Heart left ventricle (tissue), 16 donors: ENCODE results near the gene FBXO44. TPM values are rescaled to one million over a fixed set of nuclear protein-coding genes. Genes with fewer than 3 reads are reported as not detected.

Experiments
- ATAC-seq, 4 donors: fragments of 200-7000 bp; cut with Tn5 transposase; one replicate each; pipeline ENCODE4 v1.9.1; 2020 to 2022; ENCODE audit warnings: moderate library complexity in 4 of 4, mild to moderate bottlenecking in 3 of 4, moderate number of reproducible peaks in 1 of 4
- DNase-seq, 5 donors: peaks; one replicate each; pipeline ENCODE4 v3.0.0-alpha.2; 2020
- H3K27ac ChIP-seq, 12 donors: fragments of 200-600 bp; sonication (generic) in 4 of 12; one replicate each; pipeline versions ENCODE4 v1.5.0 to v1.8.0; 2016 to 2022; ENCODE audit warnings: mild to moderate bottlenecking in 2 of 12
- H3K27me3 ChIP-seq, 9 donors: fragments of 200-600 bp; sonication (generic) in 2 of 9; one replicate each; pipeline versions ENCODE4 v1.5.1 to v1.8.0; 2016 to 2022; ENCODE audit warnings: mild to moderate bottlenecking in 3 of 9
- H3K36me3 ChIP-seq, 9 donors: fragments of 200-600 bp; sonication (generic) in 2 of 9; one replicate each; pipeline versions ENCODE4 v1.5.0 to v1.8.0; 2018 to 2022; ENCODE audit warnings: mild to moderate bottlenecking in 2 of 9
- H3K4me1 ChIP-seq, 12 donors: fragments of 200-600 bp; sonication (generic) in 4 of 12; one replicate each; pipeline versions ENCODE4 v1.5.0 to v1.8.0; 2016 to 2022; ENCODE audit warnings: mild to moderate bottlenecking in 3 of 12
- H3K4me3 ChIP-seq, 12 donors: fragments of 200-600 bp; sonication (generic) in 4 of 12; one replicate each; pipeline versions ENCODE4 v1.5.0 to v1.8.0; 2017 to 2022; ENCODE audit warnings: mild to moderate bottlenecking in 9 of 12, moderate library complexity in 4 of 12
- H3K9me3 ChIP-seq, 12 donors: fragments of 200-600 bp; sonication (generic) in 4 of 12; one replicate each; pipeline versions ENCODE4 v1.5.0 to v1.8.0; 2016 to 2022; ENCODE audit warnings: mild to moderate bottlenecking in 1 of 12
- CTCF ChIP-seq, 12 donors: fragments of 200-600 bp; sonication (generic) in 4 of 12; IDR thresholded peaks; one replicate each; pipeline versions ENCODE4 v1.5.0 to v1.8.0; 2018 to 2022; ENCODE audit warnings: antibody characterized with exemption in 12 of 12, mild to moderate bottlenecking in 5 of 12
- POLR2A ChIP-seq, 2 donors: fragments of 450-650 bp; IDR thresholded peaks; one replicate each; pipeline ENCODE4 v1.6.1; 2017; ENCODE audit warnings: antibody characterized with exemption in 2 of 2, mild to moderate bottlenecking in 2 of 2, moderate library complexity in 2 of 2
- WGBS, 4 donors: extraction: QIAGEN DNeasy Blood & Tissue Kit in 2 of 4; methylation state at CpG; one replicate each; pipeline versions ENCODE4 v1.1.5 to v1.1.7; 2013 to 2018; 5-methylcytosine and 5-hydroxymethylcytosine counted together
- intact Hi-C, 10 donors: fragments of 100-400 bp; cut with DNase I; formaldehyde crosslinking; loops; one replicate each; pipeline versions ENCODE4 v1.11.1 to v1.14.2; 2022
- polyA plus RNA-seq, 2 donors: library from polyadenylated mRNA; stranded (reverse); fragments of 200-250 nt; gene quantifications; one replicate each; pipeline ENCODE4 v1.2.3, GENCODE V29; 2013
- total RNA-seq, 9 donors: library from RNA; depleted of rRNA in 2 of 9; stranded (reverse); fragments of >200 nt in 2 of 9; fragmentation: NEBNext Ultra II Directional in 3 of 9; extraction: Animal tissue kit (Norgen Biotek cat#: 25700) in 3 of 9; gene quantifications; one replicate each; pipeline versions ENCODE4 v1.1.0 to v1.2.4, GENCODE V29; 2016 to 2023
- donor health status: ischemic (EF 13 %, LVEDD 7.1; RV severe dilation, severe dysfunction).
- donor health status: healthy with polysubstance abuse.
- donor health status: DM: no; HTN: yes; CAD: no.
- donor health status: DM: no; HTN: no; CAD: no.
- donor health status: ischemic (EF 25% LVEDD 6.9; RV normal size, moderate dysfunction).
- donor health status: ischemic (EF 25% LVEDD 5.7; RV mildly dilated, moderate dysfunction).
- donor health status: healthy.
- donor health status: DM: yes; HTN: yes; CAD: no.
- donor health status: ischemic (EF 35%, LVEDD 5.7; RV mildly dilated, moderate dysfunction).
- donor health status: nonischemic (EF 11% LVEDD 7.7; RV severe dilation, severe dysfunction).
- donor health status: DM: yes; HTN: yes; CAD: no.
- donor health status: PGD.
- donor health status: ischemic (EF 29% LVEDD 5.4; RV normal size, mild dysfunction).
- donor health status: nonischemic (EF 23%, LVEDD 6.1; RV moderate dilation, normal function).

Gene FBXO44
- total and polyA plus RNA-seq, 11 donors: 9.8 to 19.1 (median 15.8) TPM

- intact Hi-C loops: no loop called here
- H3K27me3 ChIP-seq: peaks cover 0 to 49% (median 21%) of the 10 kb centered on the region in 9 donors
- no peak for TF ChIP-seq CTCF (IDR thresholded peaks at IDR 0.05)
- no peak for TF ChIP-seq POLR2A (IDR thresholded peaks at IDR 0.05)
- H3K9me3 ChIP-seq: no peaks in the 10 kb centered on the region
- H3K27ac ChIP-seq: no peak overlapping the region
- ATAC-seq (no peak), DNase-seq (no peak)
- peaks cover 0 to 14% (median 9%) of the 10 kb centered on the region in 12 donors for H3K4me1 ChIP-seq
- WGBS, 4 donors: 86 to 91% (median 89%) methylated on average over 7 of the region's 7 CpGs
- H3K4me3 ChIP-seq: no peak overlapping the region
- H3K36me3 ChIP-seq: no peaks in the 10 kb centered on the region
Measured at GRCh38 chr1:11685210-11685752, 30.6 kb downstream of the FBXO44 start.

GRCh38 chr1:11688506-11688905, 33.8 kb downstream of the FBXO44 start:
- no peak for DNase-seq

GRCh38 chr1:11690397-11691301, 36.0 kb downstream of the FBXO44 start:
- H3K4me1 ChIP-seq: peaks cover 0 to 31% (median 8%) of the 10 kb centered on the region in 12 donors
- ATAC-seq (no peak), DNase-seq (no peak)
- no peak overlapping the region for H3K27ac ChIP-seq
- peaks cover 23 to 88% (median 54%) of the 10 kb centered on the region in 9 donors for H3K27me3 ChIP-seq
- H3K9me3 ChIP-seq: no peaks in the 10 kb centered on the region
- WGBS, 4 donors: 4 to 7% (median 4%) methylated on average over 41 to 64 of the region's 64 CpGs
- intact Hi-C loops: no loop called here
- no peaks in the 10 kb centered on the region for H3K36me3 ChIP-seq
- TF ChIP-seq CTCF (IDR thresholded peaks at IDR 0.05) (no peak), POLR2A (IDR thresholded peaks at IDR 0.05) (no peak)
- peak overlapping the region in 9 of 12 donors; percentile 13 to 47 (median 34) for H3K4me3 ChIP-seq

More at GRCh38 chr1:11688506-11688905, 33.8 kb downstream of the FBXO44 start:
- ATAC-seq: no peak
- intact Hi-C loops: no loop called here
- H3K36me3 ChIP-seq: no peaks in the 10 kb centered on the region
- TF ChIP-seq CTCF (IDR thresholded peaks at IDR 0.05) (no peak), POLR2A (IDR thresholded peaks at IDR 0.05) (no peak)
- no peak overlapping the region for H3K4me3 ChIP-seq
- H3K27me3 ChIP-seq: peaks cover 19 to 78% (median 51%) of the 10 kb centered on the region in 9 donors
- H3K9me3 ChIP-seq: no peaks in the 10 kb centered on the region
- peaks cover 0 to 29% (median 8%) of the 10 kb centered on the region in 12 donors for H3K4me1 ChIP-seq
- H3K27ac ChIP-seq: no peak overlapping the region
- 93 to 95% (median 94%) methylated on average over 4 of the region's 4 CpGs for WGBS, 4 donors

- H3K4me3 ChIP-seq: peak within 1 kb of the TSS in 9 of 12 donors; percentile 13 to 47 (median 34)
- intact Hi-C loops: no loop called here
- no peak for TF ChIP-seq CTCF (IDR thresholded peaks at IDR 0.05)
- no peak for TF ChIP-seq POLR2A (IDR thresholded peaks at IDR 0.05)
- no peak for DNase-seq
- H3K36me3 ChIP-seq: no peaks in the 10 kb centered on the region
- no peaks in the 10 kb centered on the region for H3K9me3 ChIP-seq
- no peak within 1 kb of the TSS for H3K27ac ChIP-seq
- peaks cover 0 to 31% (median 8%) of the 10 kb centered on the region in 12 donors for H3K4me1 ChIP-seq
- ATAC-seq: no peak
- peaks cover 23 to 84% (median 54%) of the 10 kb centered on the region in 9 donors for H3K27me3 ChIP-seq
- WGBS, 4 donors: 1 to 2% (median 1%) methylated on average over 23 to 78 of the region's 78 CpGs; no CpG with 5 or more reads in 1 of the 4 donors
Measured at GRCh38 chr1:11691302-11691914, 36.7 kb downstream of the FBXO44 start, which contains the start of gene DRAXIN. DRAXIN (plus strand) TSS chr1:11691710; CDS start chr1:11706259, 14,549 bp downstream.
